H1 (cell line): ENCODE data around the gene RAB1B. TPM values are rescaled to one million over a fixed set of nuclear protein-coding genes. Genes with fewer than 3 reads are reported as not detected.

Experiments used
- CTCF ChIA-PET: fragments of 300-600 bp; sonication (Branson Sonifier 250); formaldehyde crosslinking; loops from one replicate; lab custom pipeline; 2021; ENCODE audit not compliant: partially characterized antibody; lab: Charles Lee
- POLR2A ChIA-PET: fragments of 300-600 bp; sonication (Branson Sonifier 250); formaldehyde crosslinking; loops from one replicate; lab custom pipeline; 2021; ENCODE audit warnings: inconsistent platforms; ENCODE audit not compliant: partially characterized antibody; lab: Charles Lee
- DNase-seq, 2 experiments: peaks; one replicate each; pipeline versions ENCODE4 v3.0.0 to v3.0.0-alpha.2; 2010 to 2022; ENCODE audit warnings: low spot score in 2 of 2, low read depth in 1 of 2, mixed read lengths in 1 of 2
- FAIRE-seq: peaks from 2 replicates; lab custom pipeline; 2011; peaks lifted over from hg19 to GRCh38; lab: Jason Lieb, UNC
- H2AFZ ChIP-seq: 2 replicates; pipeline ENCODE4 v1.8.1; 2012; ENCODE audit warnings: low read length, inconsistent platforms
- H2AK5ac ChIP-seq: 2 replicates; pipeline ENCODE4 v1.6.1; 2013; ENCODE audit warnings: low read depth, low read length
- H2BK120ac ChIP-seq: replicated peaks from 2 replicates; pipeline ENCODE3; 2013; ENCODE audit warnings: low read depth, low read length, inconsistent platforms
- H2BK12ac ChIP-seq: 2 replicates; pipeline ENCODE4 v1.6.1; 2013; ENCODE audit warnings: low read depth, low read length
- H2BK15ac ChIP-seq: 2 replicates; pipeline ENCODE4 v1.6.1; 2013; ENCODE audit warnings: low read length
- H2BK20ac ChIP-seq: 2 replicates; pipeline ENCODE4 v1.6.1; 2013; ENCODE audit warnings: low read length
- H2BK5ac ChIP-seq: 2 replicates; pipeline ENCODE4 v1.6.1; 2013; ENCODE audit warnings: low read depth, low read length
- H3K14ac ChIP-seq: 2 replicates; pipeline ENCODE4 v1.6.1; 2013; ENCODE audit warnings: inconsistent platforms; ENCODE audit not compliant: insufficient read length
- H3K18ac ChIP-seq: 2 replicates; pipeline ENCODE4 v1.6.1; 2013; ENCODE audit warnings: low read length; ENCODE audit errors: extremely low read depth
- H3K23ac ChIP-seq: 2 replicates; pipeline ENCODE4 v1.6.1; 2013; ENCODE audit warnings: inconsistent platforms; ENCODE audit not compliant: insufficient read length
- H3K23me2 ChIP-seq: 2 replicates; pipeline ENCODE4 v1.6.1; 2013; ENCODE audit warnings: low read depth, low read length
- H3K27ac ChIP-seq: 2 replicates; pipeline ENCODE4 v1.6.1; 2011; ENCODE audit warnings: low read depth, low read length, inconsistent platforms
- H3K27me3 ChIP-seq, 4 experiments: replicated peaks in 1 of 4; 1 replicate in 1 of 4; 2 replicates in 3 of 4; pipeline versions ENCODE4 v1.6.1 to v1.8.1; 2011 to 2013; ENCODE audit warnings: low read length in 3 of 4, mild to moderate bottlenecking in 3 of 4, inconsistent platforms in 2 of 4, mixed read lengths in 2 of 4, moderate library complexity in 1 of 4; ENCODE audit not compliant: control insufficient read depth in 3 of 4, insufficient read depth in 3 of 4; ENCODE audit errors: extremely low read depth in 1 of 4
- H3K36me3 ChIP-seq, 4 experiments: 2 replicates each; pipeline versions ENCODE4 v1.6.1 to v1.8.1; 2011 to 2013; ENCODE audit warnings: mild to moderate bottlenecking in 4 of 4, low read length in 3 of 4, moderate library complexity in 2 of 4, control low read depth in 1 of 4, inconsistent platforms in 1 of 4; ENCODE audit not compliant: insufficient read depth in 4 of 4, control insufficient read depth in 2 of 4
- H3K4ac ChIP-seq: replicated peaks from 2 replicates; pipeline ENCODE3; 2013; ENCODE audit warnings: low read length, low read depth, mixed read lengths, inconsistent platforms; ENCODE audit not compliant: insufficient read length
- H3K4me1 ChIP-seq, 4 experiments: replicated peaks in 1 of 4; 1 replicate in 1 of 4; 2 replicates in 3 of 4; pipeline versions ENCODE4 v1.6.1 to v1.8.1; 2011 to 2013; ENCODE audit warnings: low read length in 3 of 4, inconsistent platforms in 2 of 4, mixed read lengths in 1 of 4; ENCODE audit not compliant: insufficient read depth in 4 of 4, control insufficient read depth in 3 of 4
- H3K4me2 ChIP-seq, 2 experiments: 2 replicates each; pipeline versions ENCODE4 v1.6.1 to v1.8.1; 2011 to 2013; ENCODE audit warnings: low read depth in 2 of 2, low read length in 2 of 2, control low read depth in 1 of 2, inconsistent platforms in 1 of 2, mild to moderate bottlenecking in 1 of 2; ENCODE audit not compliant: insufficient read depth in 1 of 2
- H3K4me3 ChIP-seq, 4 experiments: fragments of 200-600, 300-600 bp in 1 of 4; sonication (generic), shearing (Covaris generic), sonication (Bioruptor Twin) in 1 of 4; 2 replicates each; pipeline versions ENCODE4 v1.5.1 to v1.8.1; 2011 to 2016; ENCODE audit warnings: low read length in 4 of 4, low read depth in 3 of 4, control low read depth in 2 of 4, inconsistent platforms in 2 of 4, mild to moderate bottlenecking in 2 of 4, mixed read lengths in 1 of 4, moderate library complexity in 1 of 4; ENCODE audit not compliant: insufficient read depth in 2 of 4; ENCODE audit errors: extremely low read depth in 1 of 4
- H3K56ac ChIP-seq: replicated peaks from 2 replicates; pipeline ENCODE3; 2013; ENCODE audit warnings: low read depth, mild to moderate bottlenecking, mixed read lengths, low read length, inconsistent platforms; ENCODE audit not compliant: insufficient read length
- H3K79me1 ChIP-seq: 2 replicates; pipeline ENCODE4 v1.6.1; 2013; ENCODE audit warnings: low read depth, low read length, control low read depth
- H3K79me2 ChIP-seq, 2 experiments: 2 replicates each; pipeline versions ENCODE4 v1.6.1 to v1.8.1; 2012 to 2013; ENCODE audit warnings: low read length in 2 of 2, mild to moderate bottlenecking in 2 of 2, inconsistent platforms in 1 of 2; ENCODE audit not compliant: insufficient read depth in 2 of 2, control insufficient read depth in 1 of 2
- H3K9ac ChIP-seq, 4 experiments: replicated peaks in 1 of 4; 1 replicate in 1 of 4; 2 replicates in 3 of 4; pipeline versions ENCODE4 v1.6.1 to v1.8.1; 2011 to 2013; ENCODE audit warnings: low read depth in 3 of 4, low read length in 3 of 4, control low read depth in 2 of 4, mild to moderate bottlenecking in 2 of 4, moderate library complexity in 2 of 4, inconsistent platforms in 1 of 4; ENCODE audit errors: extremely low read depth in 1 of 4
- H3K9me3 ChIP-seq, 2 experiments: 2 replicates each; pipeline versions ENCODE4 v1.6.1 to v1.8.1; 2012 to 2013; ENCODE audit warnings: mild to moderate bottlenecking in 2 of 2, moderate library complexity in 2 of 2, control low read depth in 1 of 2, inconsistent platforms in 1 of 2, low read depth in 1 of 2, low read length in 1 of 2, mixed read lengths in 1 of 2; ENCODE audit not compliant: insufficient read depth in 2 of 2
- H4K20me1 ChIP-seq, 2 experiments: replicated peaks in 1 of 2; 2 replicates each; pipeline versions ENCODE3 to v1.8.1; 2011 to 2013; ENCODE audit warnings: inconsistent platforms in 2 of 2, low read length in 2 of 2, mild to moderate bottlenecking in 1 of 2; ENCODE audit not compliant: insufficient read depth in 2 of 2, control insufficient read depth in 1 of 2
- H4K5ac ChIP-seq: 2 replicates; pipeline ENCODE4 v1.6.1; 2013; ENCODE audit warnings: low read length, low read depth, mixed read lengths, inconsistent platforms; ENCODE audit not compliant: insufficient read length
- H4K8ac ChIP-seq: 2 replicates; pipeline ENCODE4 v1.8.0; 2013; ENCODE audit warnings: mild to moderate bottlenecking, moderate library complexity, low read length, inconsistent platforms; ENCODE audit not compliant: insufficient read depth; ENCODE audit errors: extremely low read depth
- H4K91ac ChIP-seq: replicated peaks from 2 replicates; pipeline ENCODE3; 2013; ENCODE audit warnings: low read length, mixed read lengths, inconsistent platforms; ENCODE audit not compliant: insufficient read length
- ASH2L ChIP-seq: fragments of 200-600, 300-600 bp; sonication (generic); IDR thresholded peaks from one replicate; pipeline ENCODE4 v1.7.1; 2017; ENCODE audit warnings: low read length
- ATF3 ChIP-seq: IDR thresholded peaks from 2 replicates; pipeline ENCODE4 v1.6.1; 2011; ENCODE audit warnings: low read depth, mild to moderate bottlenecking, low read length; ENCODE audit not compliant: insufficient read depth
- BRCA1 ChIP-seq: IDR thresholded peaks from 2 replicates; pipeline ENCODE4 v1.6.1; 2012; ENCODE audit warnings: low read depth, low read length, improper control_type of control experiment
- CBX8 ChIP-seq: fragments of 300-800, 300-1000 bp; sonication (generic); IDR thresholded peaks from 2 replicates; pipeline ENCODE4 v1.7.1; 2016; ENCODE audit warnings: low read depth, low read length, borderline replicate concordance
- JUND ChIP-seq: IDR thresholded peaks from 2 replicates; pipeline ENCODE4 v1.6.1; 2011; ENCODE audit warnings: mild to moderate bottlenecking, improper control_type of control experiment, low read length
- MAFK ChIP-seq: IDR thresholded peaks from 2 replicates; pipeline ENCODE4 v1.6.1; 2012; ENCODE audit warnings: low read depth, mild to moderate bottlenecking, improper control_type of control experiment, low read length
- MAX ChIP-seq: IDR thresholded peaks from 2 replicates; pipeline ENCODE4 v1.6.1; 2012; ENCODE audit warnings: inconsistent platforms
- RFX5 ChIP-seq: IDR thresholded peaks from 2 replicates; pipeline ENCODE4 v1.6.1; 2011; ENCODE audit warnings: low read depth, low read length, improper control_type of control experiment, borderline replicate concordance
- SRF ChIP-seq: IDR thresholded peaks from 2 replicates; pipeline ENCODE4 v1.6.1; 2011; ENCODE audit warnings: mild to moderate bottlenecking, low read depth, low read length, moderate library complexity
- SUZ12 ChIP-seq: fragments of 200-600 bp; sonication (generic); IDR thresholded peaks from 2 replicates; pipeline ENCODE4 v1.6.1; 2012; ENCODE audit warnings: mild to moderate bottlenecking, inconsistent platforms, low read length, moderate library complexity, mixed read lengths
- TAF7 ChIP-seq: optimal IDR thresholded peaks from 2 replicates; pipeline ENCODE3; 2011; ENCODE audit warnings: low read depth, mild to moderate bottlenecking, inconsistent platforms, low read length, moderate library complexity, borderline replicate concordance
- WGBS, 2 experiments: shearing (Covaris generic) in 1 of 2; methylation state at CpG; one replicate each; pipeline versions ENCODE4 v1.1.6 to v1.1.7; 2013 to 2015; ENCODE audit warnings: low lambda C conversion rate in 2 of 2, mixed read lengths in 2 of 2, inconsistent platforms in 1 of 2, low coverage in 1 of 2, missing lambda C conversion rate in 1 of 2; ENCODE audit not compliant: insufficient replicate concordance in 2 of 2, insufficient coverage in 1 of 2, insufficient read length in 1 of 2; ENCODE audit errors: extremely low coverage in 1 of 2, missing lambda C conversion rate in 1 of 2; 5-methylcytosine and 5-hydroxymethylcytosine counted together
- polyA plus RNA-seq, 7 experiments: library from polyadenylated mRNA; depleted of rRNA in 3 of 7; stranded (reverse) in 5 of 7; unstranded in 2 of 7; fragments of >200 nt in 5 of 7; fragments of 200-250 nt in 2 of 7; gene quantifications; 1 replicate in 5 of 7; 2 replicates in 1 of 7; 4 replicates in 1 of 7; pipeline versions ENCODE4 v1.2.1 to v1.2.3, GENCODE V29; 2011 to 2013; ENCODE audit warnings: missing spikeins in 2 of 7, mixed read lengths in 2 of 7
- total RNA-seq: library from RNA; stranded (reverse); fragmentation: NEBNext Ultra II Directional; extraction: Animal tissue kit (Norgen Biotek cat#: 25700); gene quantifications from 2 replicates; pipeline ENCODE4 v1.2.1, GENCODE V29; 2021

The RAB1B gene
- total and polyA plus RNA-seq, 2 of the 8 experiments (the other 6 are each of a cell fraction or from before 2014, with no cell fraction given), result 100 to 217 TPM

GRCh38 chr11:66287889-66288670 lies 19.6 kb downstream of the RAB1B start:
- no peak overlapping the region for H2BK12ac ChIP-seq
- peaks cover 0 to 9% of the 10 kb centered on the region in 2 experiments; a peak in 1 of 4 replicates for H3K79me2 ChIP-seq
- no peak overlapping the region for H2BK5ac ChIP-seq
- peak overlapping the region; percentile 88; the same call in 1 of the 2 replicates for H4K8ac ChIP-seq
- H3K9me3 ChIP-seq, result no peaks in the 10 kb centered on the region
- no peak for FAIRE-seq
- no peak overlapping the region for H2BK20ac ChIP-seq
- no peak overlapping the region for H2BK120ac ChIP-seq
- H3K27ac ChIP-seq, result no peak overlapping the region
- peaks cover 0 to 2% (median 0%) of the 10 kb centered on the region in 4 experiments; a peak in 1 of 8 replicates for H3K36me3 ChIP-seq
- H4K5ac ChIP-seq, result no peak overlapping the region
- peaks cover 0 to 24% (median 6%) of the 10 kb centered on the region in 4 experiments; a peak in 5 of 7 replicates for H3K4me1 ChIP-seq
- H4K91ac ChIP-seq, result no peak overlapping the region
- no peak overlapping the region for H3K18ac ChIP-seq
- ChIA-PET POLR2A (interaction anchor here (0.8 to 4.5 kb wide), 16 partner anchors 8 to 238 kb away, joined by 3 to 29 read pairs (median 7); partner anchors contain the start of genes BRMS1, CD248, CNIH2 and RAB1B), CTCF (interaction anchor here (1.2 to 6.9 kb wide), 14 partner anchors 11 to 219 kb away, joined by 3 to 57 read pairs (median 4); partner anchors contain the start of genes CNIH2, RAB1B and RIN1)
- DNase-seq, result peak in 1 of 2 experiments; percentile 47
- peaks cover 12% of the 10 kb centered on the region; the same call in 1 of the 2 replicates for H3K23me2 ChIP-seq
- H3K4me3 ChIP-seq, result peak overlapping the region; percentile 76 to 94 (median 92)
- H4K20me1 ChIP-seq, result peaks cover 8 to 13% of the 10 kb centered on the region in 2 experiments
- H2AK5ac ChIP-seq, result no peak overlapping the region
- H3K4me2 ChIP-seq, result peak overlapping the region; percentile 74 to 93
- H3K9ac ChIP-seq, result peak overlapping the region in 3 of 4 experiments; percentile 39 to 82 (median 80); a peak in 6 of 7 replicates
- WGBS, 2 experiments, result 56% methylated on average over 20 of the region's 20 CpGs; no CpG with 5 or more reads in 1 of the 2 experiments
- H3K79me1 ChIP-seq, result peaks cover 6% of the 10 kb centered on the region
- no peak overlapping the region for H3K56ac ChIP-seq
- H3K27me3 ChIP-seq, result peaks cover 2 to 24% (median 18%) of the 10 kb centered on the region in 4 experiments
- H3K23ac ChIP-seq, result no peak overlapping the region
- no peak overlapping the region for H3K4ac ChIP-seq
- H3K14ac ChIP-seq, result no peak overlapping the region
- H2BK15ac ChIP-seq, result no peak overlapping the region
- no peak overlapping the region for H2AFZ ChIP-seq
- TF ChIP-seq ATF3, result no peak
- no peak for TF ChIP-seq SRF
- TF ChIP-seq BRCA1, result no peak
- TF ChIP-seq JUND, result no peak
- TF ChIP-seq RFX5, result no peak
- TF ChIP-seq SUZ12, result no peak
- TF ChIP-seq TAF7, result no peak
- TF ChIP-seq MAX, result no peak
- TF ChIP-seq CBX8, result no peak
- no peak for TF ChIP-seq ASH2L
- TF ChIP-seq MAFK, result no peak
